KG1 (cell line): ENCODE measurements around the gene C11orf42.

Experiments
- DNase-seq: peaks from one replicate; lab custom pipeline; 2025; lab: John Stamatoyannopoulos, UW

C11orf42 gene

GRCh38 chr11:6205366-6205765, at the start of gene C11orf42:
Gene C11orf42 (plus strand): TSS chr11:6205557. CDS start chr11:6205616, 59 bp downstream.
- no peak for DNase-seq

- DNase-seq = no peak
These were observed 48.6 kb upstream of the C11orf42 start for GRCh38 chr11:6156628-6157359.

GRCh38 chr11:6170226-6170625, 35.1 kb upstream of the C11orf42 start, which contains the start of gene OR52B2:
Gene OR52B2 (minus strand): TSS chr11:6170326. CDS start chr11:6170326, 0 bp downstream.
- DNase-seq = no peak

GRCh38 chr11:6175440-6175839, 29.9 kb upstream of the C11orf42 start:
- no peak for DNase-seq

- DNase-seq = no peak
These were observed 13.6 kb upstream of the C11orf42 start for GRCh38 chr11:6191742-6192141.

- DNase-seq = no peak
These were observed 11.2 kb upstream of the C11orf42 start for GRCh38 chr11:6194065-6194581.

- no peak for DNase-seq
These were observed 9.0 kb upstream of the C11orf42 start for GRCh38 chr11:6196396-6196795.

- no peak for DNase-seq
These were observed 7.7 kb upstream of the C11orf42 start for GRCh38 chr11:6197466-6198200.

GRCh38 chr11:6199174-6199810, 6.1 kb upstream of the C11orf42 start, which contains the start of gene OR52W1:
Gene OR52W1 (plus strand): TSS chr11:6199224. CDS start chr11:6199224, 0 bp downstream.
- DNase-seq = no peak

GRCh38 chr11:6200975-6201374, 4.4 kb upstream of the C11orf42 start:
- DNase-seq = peak; percentile 13

GRCh38 chr11:6201481-6201880, 3.9 kb upstream of the C11orf42 start:
- no peak for DNase-seq

- DNase-seq = no peak
These were observed 3.3 kb upstream of the C11orf42 start for GRCh38 chr11:6202041-6202440.

- DNase-seq = no peak
These were observed 2.0 kb upstream of the C11orf42 start for GRCh38 chr11:6203327-6203726.

- no peak for DNase-seq
These were observed 651 bp upstream of the C11orf42 start for GRCh38 chr11:6204706-6205105.

- DNase-seq = no peak
These were observed 1.3 kb downstream of the C11orf42 start for GRCh38 chr11:6206456-6207180.

- DNase-seq = no peak
These were observed 4.4 kb downstream of the C11orf42 start for GRCh38 chr11:6209801-6210200.

GRCh38 chr11:6210274-6210955, 5.1 kb downstream of the C11orf42 start:
- no peak for DNase-seq

- no peak for DNase-seq
These were observed 9.2 kb downstream of the C11orf42 start for GRCh38 chr11:6214530-6214929.

GRCh38 chr11:6216501-6216900, 11.1 kb downstream of the C11orf42 start:
- no peak for DNase-seq

- no peak for DNase-seq
These were observed 12.4 kb downstream of the C11orf42 start for GRCh38 chr11:6217722-6218121.

GRCh38 chr11:6219359-6219758, 14.0 kb downstream of the C11orf42 start:
- DNase-seq = no peak
